Measurements from ENCODE around the gene LSM2. TPM values are rescaled to one million over a fixed set of nuclear protein-coding genes. Genes with fewer than 3 reads are reported as not detected.

LSM2 gene
- total and polyA plus RNA-seq, 3 donors from 2014 or later, result 43.3 to 55.5 (median 49.6) TPM

- intact Hi-C loops (cut with DNase I; ENCODE audit: low total_unique reads), result no loop called here
- DNase-seq, result no peak
- no peaks in the 10 kb centered on the region for H3K4me1 ChIP-seq
- H3K27ac ChIP-seq, result no peak overlapping the region
- TF ChIP-seq POLR2A (IDR thresholded peaks at IDR 0.05) (no peak), CTCF (IDR thresholded peaks at IDR 0.05) (no peak)
- WGBS, 2 donors, result 80 to 87% methylated on average over 8 of the region's 8 CpGs
- no peaks in the 10 kb centered on the region for H3K9me3 ChIP-seq
- H3K27me3 ChIP-seq, result no peaks in the 10 kb centered on the region
- no peaks in the 10 kb centered on the region for H3K36me3 ChIP-seq (ENCODE audit: low read depth, missing control alignments)
- no peak overlapping the region for H3K4me3 ChIP-seq
Measured at GRCh38 chr6:31762878-31763618, 43.7 kb downstream of the LSM2 start.

GRCh38 chr6:31762356-31762755 is 44.4 kb downstream of the LSM2 start, which contains the start of gene SAPCD1:
Gene SAPCD1, plus strand, starts transcription at chr6:31762656. Its CDS starts 399 bp downstream, at chr6:31763055.
- Histone ChIP-seq H3K9me3 (no peaks in the 10 kb centered on the region), H3K4me1 (no peaks in the 10 kb centered on the region), H3K27ac (no peak within 1 kb of the TSS), H3K4me3 (no peak within 1 kb of the TSS), H3K27me3 (no peaks in the 10 kb centered on the region), H3K36me3 (ENCODE audit: low read depth, missing control alignments) (no peaks in the 10 kb centered on the region)
- intact Hi-C loops (cut with DNase I; ENCODE audit: low total_unique reads), result no loop called here
- no peak for TF ChIP-seq CTCF (IDR thresholded peaks at IDR 0.05)
- TF ChIP-seq POLR2A (IDR thresholded peaks at IDR 0.05), result no peak
- no peak for DNase-seq
- WGBS, 2 donors, result 69 to 70% methylated on average over 4 of the region's 4 CpGs

GRCh38 chr6:31761343-31761742 is 45.4 kb downstream of the LSM2 start:
- H3K4me3 ChIP-seq, result no peak overlapping the region
- intact Hi-C loops (cut with DNase I; ENCODE audit: low total_unique reads), result no loop called here
- H3K27ac ChIP-seq, result no peak overlapping the region
- no peaks in the 10 kb centered on the region for H3K9me3 ChIP-seq
- TF ChIP-seq POLR2A (IDR thresholded peaks at IDR 0.05) (no peak), CTCF (IDR thresholded peaks at IDR 0.05) (no peak)
- no peaks in the 10 kb centered on the region for H3K4me1 ChIP-seq
- no peak for DNase-seq
- H3K27me3 ChIP-seq, result no peaks in the 10 kb centered on the region
- H3K36me3 ChIP-seq (ENCODE audit: low read depth, missing control alignments), result no peaks in the 10 kb centered on the region
- 90 to 94% methylated on average over 8 of the region's 8 CpGs for WGBS, 2 donors

GRCh38 chr6:31760790-31761189 is 46.0 kb downstream of the LSM2 start:
- no peaks in the 10 kb centered on the region for H3K4me1 ChIP-seq
- no peak for DNase-seq
- intact Hi-C loops (cut with DNase I; ENCODE audit: low total_unique reads), result no loop called here
- no peaks in the 10 kb centered on the region for H3K27me3 ChIP-seq
- H3K4me3 ChIP-seq, result no peak overlapping the region
- H3K36me3 ChIP-seq (ENCODE audit: low read depth, missing control alignments), result no peaks in the 10 kb centered on the region
- WGBS, 2 donors, result 90 to 91% methylated on average over 5 of the region's 5 CpGs
- no peak for TF ChIP-seq CTCF (IDR thresholded peaks at IDR 0.05)
- TF ChIP-seq POLR2A (IDR thresholded peaks at IDR 0.05), result no peak
- no peaks in the 10 kb centered on the region for H3K9me3 ChIP-seq
- H3K27ac ChIP-seq, result no peak overlapping the region

GRCh38 chr6:31758281-31758680 is 48.5 kb downstream of the LSM2 start:
- TF ChIP-seq CTCF (IDR thresholded peaks at IDR 0.05) (no peak), POLR2A (IDR thresholded peaks at IDR 0.05) (no peak)
- no peaks in the 10 kb centered on the region for H3K27me3 ChIP-seq
- no peak overlapping the region for H3K27ac ChIP-seq
- H3K9me3 ChIP-seq, result no peaks in the 10 kb centered on the region
- H3K4me1 ChIP-seq, result no peaks in the 10 kb centered on the region
- H3K36me3 ChIP-seq (ENCODE audit: low read depth, missing control alignments), result no peaks in the 10 kb centered on the region
- H3K4me3 ChIP-seq, result no peak overlapping the region
- WGBS, 2 donors, result 91 to 97% methylated on average over 2 of the region's 2 CpGs
- no peak for DNase-seq
- intact Hi-C loops (cut with DNase I; ENCODE audit: low total_unique reads), result no loop called here
